Epithelial cell of prostate (primary cell): ENCODE data around the gene POU6F2.

Source experiments
- DNase-seq: peaks from one replicate; pipeline ENCODE4 v3.0.0-alpha.2; 2011; ENCODE audit warnings: low read depth, low spot score
- H3K27ac ChIP-seq: fragments of 450-650 bp; 2 replicates; pipeline ENCODE4 v1.5.1; 2017; ENCODE audit warnings: mild to moderate bottlenecking

POU6F2 gene

DNA sequence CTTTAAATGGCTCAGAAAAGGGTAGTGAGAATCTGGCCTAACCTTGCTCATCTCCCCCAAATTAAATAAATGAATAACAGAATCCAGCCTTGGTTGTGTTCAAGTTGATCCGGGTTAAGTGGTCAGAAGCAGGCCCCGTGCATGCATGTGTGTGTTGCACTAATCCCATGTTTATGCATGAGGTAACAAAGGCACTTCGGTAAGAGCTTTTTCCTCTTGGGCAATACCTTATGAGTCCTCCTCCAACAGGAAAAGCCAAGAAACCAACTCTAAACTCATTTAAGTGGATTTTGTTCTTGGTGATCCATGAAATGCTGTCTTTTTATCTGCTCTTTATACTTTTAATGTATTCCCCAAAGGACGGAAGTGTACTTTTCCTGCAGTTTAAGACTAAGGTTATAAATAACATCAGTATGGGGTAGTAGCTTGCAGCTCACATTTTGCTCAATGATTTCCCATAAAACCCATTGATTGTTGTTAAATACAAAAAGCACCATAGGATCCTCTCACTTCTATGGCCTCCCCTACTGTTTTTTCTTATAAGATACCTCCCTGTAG, 483.6 kb downstream of the POU6F2 start:
- H3K27ac ChIP-seq = no peak overlapping the region
- no peak for DNase-seq

DNA sequence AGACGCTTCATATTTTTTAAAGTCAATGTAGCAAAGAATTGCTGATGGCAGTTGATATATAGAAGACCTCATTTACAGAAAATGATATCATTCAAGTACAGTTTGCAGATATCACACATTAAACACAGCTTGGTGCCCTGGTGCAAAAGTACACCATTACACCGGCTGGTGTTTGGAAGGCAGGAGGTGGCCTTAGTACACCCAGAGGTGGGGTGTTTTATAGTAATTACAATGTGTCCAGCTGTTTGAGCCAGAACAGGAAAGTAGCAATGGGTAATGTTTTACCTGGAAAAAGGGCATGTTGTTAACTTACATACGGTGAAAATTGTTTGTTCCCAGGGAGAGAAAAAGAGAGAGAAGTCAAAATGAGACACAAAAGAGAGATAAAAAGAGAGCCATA, 485.5 kb downstream of the POU6F2 start:
- no peak for DNase-seq
- H3K27ac ChIP-seq = no peak overlapping the region

DNA sequence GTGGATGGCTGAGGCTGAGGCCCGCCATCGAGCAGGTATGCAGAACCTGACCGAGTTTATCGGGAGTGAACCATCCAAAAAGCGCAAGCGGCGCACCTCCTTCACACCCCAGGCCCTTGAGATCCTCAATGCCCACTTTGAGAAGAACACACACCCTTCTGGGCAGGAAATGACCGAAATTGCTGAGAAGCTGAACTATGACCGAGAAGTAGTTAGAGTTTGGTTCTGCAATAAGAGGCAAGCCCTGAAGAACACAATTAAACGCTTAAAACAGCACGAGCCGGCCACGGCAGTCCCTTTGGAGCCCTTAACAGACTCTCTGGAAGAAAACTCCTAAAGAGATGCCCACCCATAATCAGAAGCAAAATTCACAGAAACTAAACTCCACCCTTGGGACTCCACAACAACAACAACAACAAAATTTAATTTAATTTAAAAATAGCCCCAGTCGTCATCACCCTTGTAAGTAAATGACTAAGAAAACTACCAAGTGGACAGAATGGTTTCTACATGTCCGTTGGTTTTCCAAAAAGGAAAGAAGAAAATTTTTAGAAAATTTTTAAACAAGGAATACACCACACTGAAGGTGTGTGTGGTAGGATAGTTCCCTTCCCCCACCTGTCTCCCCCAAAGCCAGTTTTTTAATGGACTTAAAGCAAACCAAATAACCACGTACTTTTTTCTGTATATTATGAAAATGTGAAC, 486.8 kb downstream of the POU6F2 start:
- DNase-seq = no peak
- no peak overlapping the region for H3K27ac ChIP-seq

DNA sequence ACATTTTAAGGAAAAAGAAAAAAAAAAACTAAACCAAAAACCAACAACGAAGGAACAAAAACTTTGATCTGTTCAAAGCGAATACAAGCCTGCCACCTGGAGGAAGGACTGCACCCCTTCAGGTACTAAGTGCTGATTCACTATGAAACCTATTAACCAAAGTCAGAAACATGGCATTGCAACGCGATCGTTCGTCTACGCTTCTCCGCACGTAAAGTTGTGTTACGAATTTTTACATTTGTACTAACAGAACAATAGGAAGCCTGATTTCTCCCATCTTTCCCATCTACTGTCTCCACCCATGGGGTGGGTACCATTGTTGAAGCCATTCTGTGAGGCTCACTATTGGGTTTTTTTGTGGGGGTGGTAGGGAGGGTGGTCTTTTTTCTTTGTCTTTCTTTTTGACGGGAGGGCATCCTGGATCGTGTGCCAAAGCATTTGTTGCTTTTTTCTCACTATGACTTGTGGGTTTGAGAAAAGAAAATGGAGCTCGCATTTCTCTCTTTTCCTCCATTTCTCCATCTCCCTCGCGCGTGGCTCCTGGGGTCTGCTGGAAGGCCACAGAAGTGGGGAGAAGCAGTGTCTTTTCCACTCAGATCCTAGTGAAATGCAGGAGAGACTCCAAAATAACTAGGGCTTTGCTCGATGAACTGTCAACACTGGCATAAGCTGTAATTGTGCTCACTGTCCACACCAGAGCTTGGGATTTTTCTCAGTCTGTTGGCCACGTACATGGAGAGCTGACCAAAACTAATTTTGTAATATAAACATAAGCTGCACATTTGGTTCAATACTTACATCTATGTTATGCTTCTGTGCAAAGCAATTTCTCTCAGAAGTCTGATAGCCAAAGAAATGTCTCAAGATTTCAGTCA, 487.6 kb downstream of the POU6F2 start:
- no peak overlapping the region for H3K27ac ChIP-seq
- no peak for DNase-seq

DNA sequence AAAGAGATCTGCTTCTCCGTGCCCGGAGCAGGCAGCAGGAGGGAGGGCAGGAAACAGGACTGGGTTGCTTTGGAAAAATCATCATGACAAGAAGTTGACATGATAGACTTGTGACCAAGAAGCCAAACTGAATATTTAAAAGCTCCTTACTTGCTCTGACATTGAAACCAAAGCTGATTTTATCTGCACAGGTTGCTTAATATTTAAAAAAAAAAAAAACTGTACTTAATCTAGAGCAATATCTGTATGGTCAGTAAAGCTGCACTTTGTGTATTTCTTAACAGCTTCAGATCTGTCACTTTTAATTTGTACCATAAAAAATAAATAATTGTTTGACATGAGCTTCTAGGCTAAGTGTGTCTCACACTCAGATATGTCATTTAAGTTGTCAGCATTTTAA, 490.6 kb downstream of the POU6F2 start:
- no peak for DNase-seq

DNA sequence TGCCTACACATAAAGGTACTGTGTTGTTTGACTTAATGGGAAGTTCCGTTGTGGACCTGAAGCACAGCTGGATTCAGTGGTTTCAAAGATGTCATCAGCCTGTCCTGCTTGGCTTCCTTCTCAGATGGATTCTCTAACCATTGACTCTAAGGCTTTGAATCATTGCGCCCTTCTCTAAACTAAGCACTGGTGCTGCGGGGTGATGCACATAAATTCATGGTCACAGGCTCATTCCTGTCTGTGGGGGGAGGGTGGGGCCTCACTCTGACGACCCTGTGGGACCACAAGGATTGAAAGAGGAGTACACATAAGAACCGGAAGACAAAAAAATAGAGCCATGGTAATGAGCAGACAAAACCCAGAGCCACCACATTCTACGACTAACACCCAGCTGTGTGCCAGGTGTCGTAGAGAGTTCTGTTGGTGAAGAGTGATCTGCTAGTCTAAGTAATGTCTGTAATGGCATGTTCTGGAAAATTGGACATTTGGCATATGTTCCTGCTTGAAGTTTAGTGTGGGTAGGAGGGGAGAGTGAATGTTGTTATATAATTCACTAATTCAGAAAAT, 491.2 kb downstream of the POU6F2 start:
- no peak overlapping the region for H3K27ac ChIP-seq
- no peak for DNase-seq

More for the DNA sequence above, 490.6 kb downstream of the POU6F2 start:
- H3K27ac ChIP-seq = no peak overlapping the region

DNA sequence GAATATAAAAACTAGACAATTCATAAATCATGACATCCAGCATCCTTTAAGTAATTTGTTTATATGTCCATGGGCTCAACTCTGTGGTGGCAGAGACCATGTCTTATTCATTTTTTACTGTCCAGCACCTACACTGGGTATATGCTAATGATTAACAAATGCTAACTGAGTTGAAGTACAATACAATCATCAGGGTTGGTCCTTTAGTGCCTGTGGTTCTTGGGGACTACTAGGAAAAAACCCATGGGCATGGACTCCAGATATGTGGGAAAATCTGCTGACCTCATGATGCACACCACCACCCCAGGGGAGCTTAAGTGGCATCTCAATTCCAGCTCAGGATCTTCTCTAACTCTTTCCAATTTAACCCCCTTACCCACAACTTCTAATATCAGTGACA, 503.2 kb downstream of the POU6F2 start:
- no peak overlapping the region for H3K27ac ChIP-seq
- DNase-seq = no peak

DNA sequence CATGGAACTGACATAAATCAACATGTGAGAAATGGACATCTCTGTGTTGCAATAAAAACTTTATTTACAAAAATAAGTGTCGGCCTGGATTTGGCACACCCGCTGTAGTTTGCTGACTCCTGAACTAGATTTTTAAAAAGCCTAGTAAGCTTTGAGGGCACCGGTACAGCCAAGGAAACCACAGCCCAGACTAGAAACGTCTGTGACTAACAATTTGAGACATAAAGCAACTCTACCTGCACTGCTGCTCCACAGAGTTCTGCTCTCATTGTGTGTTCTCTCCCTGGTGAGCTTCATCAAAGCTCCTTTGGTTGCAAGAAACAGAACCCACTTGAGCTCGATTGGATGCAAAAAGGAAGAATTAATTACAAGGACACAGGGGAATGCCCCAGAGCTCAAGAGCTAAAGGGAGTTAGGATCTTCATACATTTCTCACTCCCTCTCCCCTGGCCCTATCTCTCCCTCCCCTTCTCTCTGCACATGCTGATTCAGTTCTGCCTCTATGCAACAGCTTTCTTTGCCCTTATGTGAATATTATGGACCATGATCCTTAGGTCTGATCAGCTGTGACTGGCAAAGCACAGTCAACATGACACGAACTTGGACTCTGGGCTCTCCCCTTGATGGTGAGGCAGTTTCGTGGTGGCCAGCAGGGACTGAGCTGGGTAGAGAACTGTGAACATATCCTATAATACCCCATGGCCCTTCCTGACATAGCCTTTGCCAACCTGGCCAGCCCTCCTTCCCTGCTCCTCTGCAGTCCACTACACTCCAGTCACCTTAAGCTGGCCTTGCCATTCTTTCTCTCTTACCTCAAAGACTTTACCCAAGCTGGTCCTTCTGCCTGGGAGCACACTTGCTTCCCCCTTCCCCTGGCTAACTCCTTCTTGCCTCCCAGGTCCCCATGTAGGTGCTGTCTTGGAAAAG, 511.0 kb downstream of the POU6F2 start:
- no peak for DNase-seq
- H3K27ac ChIP-seq = no peak overlapping the region

DNA sequence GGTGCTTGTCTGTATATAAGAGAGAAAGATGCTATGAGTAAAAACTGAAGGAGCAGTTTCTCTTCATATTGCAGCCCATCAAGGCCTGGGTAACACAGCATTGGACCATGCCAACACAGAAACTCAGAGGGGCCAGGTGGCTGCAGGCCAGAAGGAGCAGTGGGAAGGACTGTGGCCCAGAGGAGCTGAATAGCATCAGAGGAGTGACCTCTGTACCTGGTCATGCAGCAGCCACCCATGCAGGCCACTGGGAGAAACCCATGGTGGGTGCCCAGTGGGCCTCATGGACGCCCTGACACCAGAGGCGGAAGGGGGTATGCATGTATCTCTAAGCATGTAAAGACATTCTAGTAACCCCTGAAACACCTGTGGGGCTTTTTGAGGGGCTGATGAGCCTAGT, 512.6 kb downstream of the POU6F2 start:
- DNase-seq = no peak
- H3K27ac ChIP-seq = no peak overlapping the region

DNA sequence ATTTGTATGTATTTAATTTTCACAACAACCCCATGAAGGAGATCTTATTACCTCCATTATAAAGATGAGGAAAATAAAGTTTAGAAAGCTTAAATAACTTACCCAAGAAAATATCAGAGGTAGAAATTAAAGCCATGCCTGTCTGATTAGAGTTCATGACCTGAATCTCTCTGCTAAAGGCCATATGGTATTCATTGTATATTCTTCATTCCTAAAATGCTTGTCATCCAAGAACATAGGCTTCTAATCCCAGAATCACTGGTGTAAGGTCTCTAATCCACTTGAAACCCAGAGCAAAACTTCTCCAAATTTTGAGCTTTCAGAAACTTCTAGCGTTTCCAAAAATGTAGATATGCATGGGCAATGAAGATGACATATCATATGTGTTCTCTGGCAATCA, 516.2 kb downstream of the POU6F2 start:
- no peak for DNase-seq
- H3K27ac ChIP-seq = no peak overlapping the region

DNA sequence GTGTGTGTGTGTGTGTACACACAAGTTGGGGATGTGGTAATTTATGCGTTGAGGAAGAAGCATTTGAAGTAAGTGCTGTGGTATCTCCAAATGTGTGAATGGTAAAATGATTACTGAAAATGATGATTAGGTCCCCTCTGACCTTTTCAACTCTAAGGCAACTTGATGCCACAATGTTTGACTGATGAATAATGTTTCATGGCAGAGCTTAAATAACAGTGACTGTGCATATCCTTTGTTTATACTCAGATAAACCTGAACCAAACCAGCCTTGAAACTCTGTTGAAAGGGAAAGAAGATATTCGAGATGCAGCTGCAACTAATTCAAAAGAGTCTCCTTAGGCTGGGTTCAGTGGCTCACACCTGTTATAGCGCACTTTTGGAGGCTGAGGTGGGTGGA, 523.6 kb downstream of the POU6F2 start:
- DNase-seq = no peak
- H3K27ac ChIP-seq = no peak overlapping the region

DNA sequence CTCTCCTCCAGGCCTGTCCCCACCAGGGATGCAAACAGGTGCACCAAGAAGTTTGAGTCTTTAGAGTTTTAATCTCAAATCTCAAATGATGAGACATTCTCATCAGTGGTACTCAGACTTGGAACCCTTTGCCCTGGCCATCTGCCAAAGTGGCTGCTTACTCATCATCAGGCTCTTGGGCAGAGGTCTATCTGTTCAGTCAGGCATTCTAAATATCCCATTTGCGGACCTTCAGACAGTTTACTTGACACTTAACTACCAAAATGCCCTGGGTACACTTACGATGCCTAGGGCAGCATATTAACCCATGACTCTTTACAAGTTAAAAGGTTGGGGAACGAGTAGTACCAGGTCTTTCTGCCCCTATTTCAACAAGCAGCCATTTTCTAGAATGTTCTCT, 527.3 kb downstream of the POU6F2 start:
- H3K27ac ChIP-seq = no peak overlapping the region
- DNase-seq = no peak

DNA sequence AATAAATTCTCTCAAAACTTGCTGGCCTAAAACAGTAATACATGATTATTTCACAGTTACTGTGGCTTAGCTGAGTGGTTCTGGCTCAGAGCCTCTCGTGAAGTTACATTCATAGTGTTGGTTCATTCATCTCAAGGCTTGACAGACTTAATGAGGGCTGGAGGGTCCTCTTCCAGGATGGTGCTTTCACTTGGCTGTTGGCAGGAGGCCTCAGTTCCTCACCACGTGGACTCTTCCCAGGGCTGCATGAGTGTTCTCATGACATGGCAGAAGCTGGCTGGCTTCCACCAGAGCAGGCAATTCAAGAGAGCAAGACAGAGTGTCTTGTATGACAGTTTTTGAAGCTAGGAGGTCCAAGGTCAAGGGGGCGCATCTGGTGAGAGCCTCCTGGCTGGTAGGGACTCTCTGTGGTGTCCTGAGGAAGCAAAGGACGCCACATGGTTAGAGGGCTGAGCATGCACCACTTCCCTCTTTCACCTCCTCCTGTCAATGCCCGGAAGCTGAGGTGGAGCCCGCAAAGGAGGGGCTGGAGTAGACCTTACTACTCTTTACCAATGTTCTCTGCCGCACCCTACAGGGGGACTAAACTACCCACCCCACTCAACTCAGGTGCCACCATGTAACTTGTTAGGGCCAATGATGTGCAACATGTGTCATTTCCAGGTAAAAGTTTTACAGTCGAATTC, 530.3 kb downstream of the POU6F2 start:
- DNase-seq = no peak
- no peak overlapping the region for H3K27ac ChIP-seq

DNA sequence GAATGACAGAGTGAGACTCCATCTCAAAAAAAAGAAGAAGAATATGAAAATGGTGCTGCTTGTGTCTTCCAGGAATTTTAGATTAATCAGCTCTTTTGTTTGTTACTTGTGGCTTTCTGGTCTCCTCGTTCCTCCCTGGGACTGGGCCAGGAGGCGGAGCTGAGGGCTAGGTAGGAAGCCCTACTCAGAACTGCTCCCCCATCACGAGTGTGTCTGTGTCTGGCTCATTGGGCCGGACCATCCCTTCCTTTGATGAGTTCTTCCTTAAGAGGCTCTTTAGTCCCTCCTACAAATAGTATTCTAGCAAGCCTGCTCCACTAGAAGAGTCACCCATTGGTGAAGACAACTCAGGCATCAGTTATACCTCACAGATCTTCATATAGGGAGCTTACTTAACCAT, 531.7 kb downstream of the POU6F2 start:
- no peak for DNase-seq
- no peak overlapping the region for H3K27ac ChIP-seq

DNA sequence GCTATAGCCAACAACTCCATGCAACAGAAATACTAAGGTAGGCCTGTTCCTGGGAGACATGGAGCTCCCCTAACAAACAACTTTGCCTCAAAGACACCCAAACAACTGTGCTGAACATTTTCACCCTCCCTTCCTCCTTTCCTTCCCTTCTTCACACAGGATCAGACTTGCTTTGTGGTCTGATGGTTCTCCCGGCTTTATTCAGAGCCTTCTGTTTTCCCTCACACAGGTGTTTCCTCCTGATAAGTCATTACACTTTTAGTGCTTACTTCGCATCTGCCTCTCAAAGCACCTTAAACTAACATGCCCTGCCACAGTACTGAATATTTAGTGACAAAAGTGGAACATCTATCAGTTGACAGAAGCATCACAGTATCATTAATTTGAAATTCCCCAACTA, 532.2 kb downstream of the POU6F2 start:
- DNase-seq = no peak
- no peak overlapping the region for H3K27ac ChIP-seq

DNA sequence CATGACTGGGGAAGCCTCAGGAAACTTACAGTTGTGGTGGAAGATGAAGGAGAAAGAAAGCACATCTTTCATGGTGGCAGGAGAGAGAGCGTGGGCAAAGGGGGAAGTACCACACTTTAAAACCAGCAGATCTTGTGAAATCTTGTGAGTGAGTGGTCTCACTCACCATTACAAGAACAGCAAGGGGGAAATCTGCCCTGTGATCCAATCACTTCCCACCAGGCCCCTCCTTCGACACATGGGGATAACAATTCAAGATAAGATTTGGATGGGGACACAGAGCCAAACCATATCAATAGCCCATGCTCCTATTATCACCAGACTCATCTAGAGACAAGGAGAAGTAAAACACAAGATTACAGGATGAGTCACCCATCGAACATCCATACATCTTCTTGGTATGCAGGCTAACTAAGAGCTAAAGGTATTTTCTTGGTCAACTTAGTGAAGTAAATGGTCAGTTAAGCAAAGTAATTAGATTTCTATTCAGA, 533.2 kb downstream of the POU6F2 start:
- H3K27ac ChIP-seq = no peak overlapping the region
- DNase-seq = no peak

DNA sequence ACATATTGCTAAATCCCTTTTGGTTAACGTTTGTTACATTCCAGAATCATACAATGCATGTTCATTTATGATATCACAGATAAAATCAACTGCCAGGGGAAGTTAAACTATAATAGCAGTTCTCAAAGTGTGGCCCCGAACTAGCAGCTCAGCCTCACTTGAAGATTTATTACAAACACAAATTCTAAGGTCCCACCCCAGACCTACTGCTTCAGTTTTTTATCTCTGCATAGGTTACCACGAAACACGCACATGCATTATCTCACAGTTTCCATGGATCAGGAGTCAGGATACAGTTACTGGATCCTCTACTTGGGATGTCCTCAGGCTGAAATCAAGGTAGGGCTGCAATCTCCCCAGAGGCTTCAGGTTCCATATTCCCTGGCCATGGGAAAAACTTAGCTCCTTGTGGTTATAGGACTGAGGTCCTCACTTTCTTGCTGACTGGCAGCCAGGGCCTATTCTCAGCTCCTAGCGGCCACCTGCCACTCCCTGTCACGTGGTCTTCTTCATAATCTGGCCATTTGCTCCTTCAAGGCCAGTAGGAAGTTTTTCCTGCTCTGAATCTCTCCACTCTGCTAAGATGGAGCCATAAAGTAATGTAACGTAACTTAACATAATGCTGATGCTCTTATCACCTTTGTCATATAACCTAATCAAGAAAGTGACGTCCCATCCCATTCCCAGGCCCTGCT, 538.0 kb downstream of the POU6F2 start:
- DNase-seq = no peak
- no peak overlapping the region for H3K27ac ChIP-seq

DNA sequence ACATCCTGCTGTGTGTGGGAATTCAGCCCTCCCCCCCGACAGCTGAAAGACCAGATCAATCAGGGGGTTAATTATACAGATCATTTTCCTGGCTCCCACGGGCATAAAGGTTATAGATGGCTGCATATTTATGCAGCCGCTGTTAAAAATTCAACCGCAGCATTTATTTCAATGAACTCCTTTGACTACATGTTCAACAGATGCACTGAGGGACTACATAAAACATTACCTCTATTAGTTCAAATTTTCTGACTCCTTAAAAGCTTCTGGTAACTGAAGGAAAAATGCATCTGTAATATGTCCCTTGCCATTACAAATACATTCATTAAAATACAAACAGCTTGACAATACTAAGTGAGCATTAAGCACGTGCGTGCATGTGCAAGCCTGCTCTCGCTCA, 538.8 kb downstream of the POU6F2 start:
- DNase-seq = no peak
- no peak overlapping the region for H3K27ac ChIP-seq

DNA sequence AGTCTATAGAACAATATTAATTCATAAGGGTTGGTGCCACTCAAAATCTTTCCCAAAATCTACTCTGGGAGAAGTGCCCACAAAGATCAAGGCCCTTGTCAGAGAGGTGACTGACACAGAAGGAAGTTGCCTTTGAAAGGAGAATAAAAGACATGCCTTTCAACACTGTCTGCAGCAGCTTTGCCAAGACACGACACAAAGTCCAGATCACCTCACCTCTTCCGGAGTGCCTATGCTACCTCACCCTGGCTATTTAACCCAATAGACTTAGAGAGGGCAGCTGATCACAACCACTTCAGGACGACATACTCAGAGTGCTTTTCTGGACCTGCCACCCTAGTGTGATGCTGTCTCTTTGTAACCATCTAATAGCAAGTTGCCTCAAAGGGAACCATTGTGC, 539.5 kb downstream of the POU6F2 start:
- DNase-seq = no peak
- no peak overlapping the region for H3K27ac ChIP-seq
